CD4-positive, alpha-beta T cell treated with Interleukin-6 for 4 hours (primary cell): ENCODE data around the gene CDKL1.

Source experiments
- DNase-seq: peaks from one replicate; pipeline ENCODE4 v3.0.0-alpha.2; 2020; ENCODE audit warnings: mixed read lengths

The CDKL1 gene

GRCh38 chr14:50355692-50356091 lies 41.0 kb downstream of the CDKL1 start:
- DNase-seq: no peak

GRCh38 chr14:50354527-50354926 lies 42.2 kb downstream of the CDKL1 start:
- no peak for DNase-seq

GRCh38 chr14:50353126-50353525 lies 43.6 kb downstream of the CDKL1 start:
- DNase-seq: no peak

GRCh38 chr14:50352584-50352983 lies 44.1 kb downstream of the CDKL1 start:
- DNase-seq: no peak

GRCh38 chr14:50350975-50351374 lies 45.7 kb downstream of the CDKL1 start:
- no peak for DNase-seq

GRCh38 chr14:50348933-50349332 lies 47.7 kb downstream of the CDKL1 start:
- no peak for DNase-seq

- no peak for DNase-seq
Observed at GRCh38 chr14:50347521-50347920, 49.2 kb downstream of the CDKL1 start.

- no peak for DNase-seq
Observed at GRCh38 chr14:50345846-50346422, 50.7 kb downstream of the CDKL1 start.

- no peak for DNase-seq
Observed at GRCh38 chr14:50344876-50345563, 51.7 kb downstream of the CDKL1 start.

- peak; percentile 43 for DNase-seq
Observed at GRCh38 chr14:50344116-50344775, 52.4 kb downstream of the CDKL1 start.

GRCh38 chr14:50343434-50343833 lies 53.2 kb downstream of the CDKL1 start:
- no peak for DNase-seq

GRCh38 chr14:50342221-50343078 lies 54.2 kb downstream of the CDKL1 start:
- DNase-seq: peak; percentile 58

- DNase-seq: peak; percentile 9
Observed at GRCh38 chr14:50340963-50341362, 55.7 kb downstream of the CDKL1 start.

GRCh38 chr14:50340045-50340444 lies 56.6 kb downstream of the CDKL1 start:
- no peak for DNase-seq

GRCh38 chr14:50339178-50339804 lies 57.4 kb downstream of the CDKL1 start:
- DNase-seq: no peak

GRCh38 chr14:50338587-50338986 lies 58.1 kb downstream of the CDKL1 start:
- DNase-seq: no peak

- DNase-seq: no peak
Observed at GRCh38 chr14:50335989-50336824, 60.5 kb downstream of the CDKL1 start.

- no peak for DNase-seq
Observed at GRCh38 chr14:50335389-50335788, 61.3 kb downstream of the CDKL1 start.

- no peak for DNase-seq
Observed at GRCh38 chr14:50334211-50334610, 62.5 kb downstream of the CDKL1 start.

- DNase-seq: no peak
Observed at GRCh38 chr14:50333014-50333509, 63.6 kb downstream of the CDKL1 start.

GRCh38 chr14:50331596-50331995 lies 65.1 kb downstream of the CDKL1 start:
- DNase-seq: no peak
